Measurements from ENCODE around the gene TRIM4.
"Not testable (repeated sequence)": the region's sequence is repeated elsewhere in the genome, so short reads cannot be mapped to it uniquely, and the experiment has no call there.

The TRIM4 gene

DNA sequence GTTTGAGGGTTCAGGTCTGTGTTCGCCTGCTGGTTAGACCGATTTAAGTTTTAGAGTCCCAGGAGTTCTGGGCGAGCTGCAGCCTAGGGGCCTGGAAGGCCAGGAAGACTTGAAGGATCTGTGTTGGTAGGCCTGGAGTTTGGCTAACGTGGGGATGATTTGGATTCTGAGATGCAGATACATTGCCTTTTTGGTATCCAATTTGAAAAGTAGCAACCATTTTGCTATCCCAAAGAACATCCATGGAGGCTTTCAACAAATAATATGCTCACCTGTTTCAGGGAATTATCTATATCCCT, 433 bp upstream of the TRIM4 start:
- no peak for DNase-seq

DNA sequence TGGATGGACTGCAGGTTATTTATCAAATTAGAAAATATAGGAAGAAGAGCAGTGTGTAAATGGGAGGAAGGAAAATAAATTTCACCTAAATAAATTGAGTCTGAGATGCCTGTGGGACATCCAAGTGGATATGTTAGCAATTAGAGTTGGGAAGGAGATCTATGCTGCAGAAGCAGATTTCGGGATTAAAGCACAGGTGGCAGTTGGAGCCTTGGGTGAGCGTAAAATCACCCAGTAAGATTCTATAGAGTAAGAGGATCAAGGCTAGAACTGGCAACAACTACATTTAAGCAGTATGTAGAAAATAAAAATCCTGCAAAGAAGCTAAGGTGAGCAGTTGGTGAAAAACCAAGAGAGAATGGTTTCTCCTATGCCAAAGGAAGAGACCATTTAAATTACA, 8.4 kb downstream of the TRIM4 start:
- no peak for DNase-seq

DNA sequence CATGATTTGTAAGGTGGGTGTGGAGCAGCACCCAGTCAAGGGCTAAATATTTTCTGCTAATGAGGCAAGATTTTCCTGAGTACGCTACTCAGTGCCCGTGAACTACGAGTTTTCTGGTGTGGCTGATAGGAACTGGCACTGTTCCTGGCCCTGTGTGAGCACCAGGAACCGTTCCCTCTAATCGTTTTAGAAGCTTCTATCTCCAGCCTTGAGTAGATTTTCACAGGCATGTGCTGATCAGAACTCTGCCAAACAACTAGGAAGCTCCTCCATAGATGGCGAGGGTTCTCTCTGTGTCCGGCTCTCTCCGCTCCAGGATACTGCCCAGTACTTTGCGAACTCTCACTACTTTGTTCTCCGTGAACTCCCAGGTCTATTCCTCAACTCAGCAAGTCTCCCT, 17.7 kb downstream of the TRIM4 start:
- DNase-seq, result no peak

DNA sequence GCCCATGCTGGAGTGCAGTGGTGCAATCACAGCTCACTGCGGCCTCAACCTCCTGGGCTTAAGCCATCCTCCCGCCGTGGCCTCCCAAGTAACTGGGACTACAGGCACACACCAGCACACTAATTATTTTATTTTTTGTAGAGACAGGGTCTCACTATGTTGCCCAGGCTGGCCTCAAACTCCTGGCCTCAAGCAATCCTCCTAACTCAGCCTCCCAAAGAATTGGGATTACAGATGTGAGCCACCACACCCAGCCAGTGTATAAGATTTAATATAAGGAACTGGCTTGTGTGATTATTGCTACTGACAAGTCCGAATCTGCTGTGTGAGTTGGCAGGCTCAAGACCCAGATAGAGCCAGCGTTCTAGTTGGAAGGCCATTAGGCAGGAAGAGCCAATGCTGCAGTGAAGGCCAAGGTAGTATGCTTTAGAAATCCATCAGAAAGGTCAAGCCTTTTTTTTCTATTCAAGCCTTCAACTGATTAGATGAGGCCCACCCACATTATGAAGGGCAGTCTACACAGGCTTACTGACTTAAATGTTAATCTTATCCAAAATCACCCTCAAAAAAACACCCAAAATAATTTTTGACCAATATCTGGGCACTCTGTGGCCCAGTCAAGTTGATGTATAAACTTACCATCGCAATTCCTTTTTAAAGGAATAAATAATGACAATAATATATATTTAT, 19.4 kb downstream of the TRIM4 start:
- no peak for DNase-seq

DNA sequence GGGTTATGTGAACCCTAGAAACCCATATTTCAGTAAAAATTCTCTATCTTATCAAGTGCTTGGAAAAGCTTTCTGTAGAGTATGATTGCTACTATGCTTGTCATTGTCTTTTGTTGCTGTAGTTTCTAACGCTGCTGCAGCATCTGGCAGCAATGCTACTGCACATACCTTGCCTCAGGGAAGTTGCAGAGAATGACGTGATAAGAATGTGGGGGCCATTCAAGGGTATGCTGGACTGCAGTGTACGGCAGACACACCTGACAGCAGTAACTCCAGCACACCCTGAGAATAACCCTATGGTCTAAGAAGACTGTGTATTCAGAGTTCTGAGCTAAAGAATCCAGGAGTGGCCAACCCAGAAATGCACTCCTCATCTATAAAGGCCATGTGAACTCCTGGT, 20.5 kb downstream of the TRIM4 start:
- no peak for DNase-seq

DNA sequence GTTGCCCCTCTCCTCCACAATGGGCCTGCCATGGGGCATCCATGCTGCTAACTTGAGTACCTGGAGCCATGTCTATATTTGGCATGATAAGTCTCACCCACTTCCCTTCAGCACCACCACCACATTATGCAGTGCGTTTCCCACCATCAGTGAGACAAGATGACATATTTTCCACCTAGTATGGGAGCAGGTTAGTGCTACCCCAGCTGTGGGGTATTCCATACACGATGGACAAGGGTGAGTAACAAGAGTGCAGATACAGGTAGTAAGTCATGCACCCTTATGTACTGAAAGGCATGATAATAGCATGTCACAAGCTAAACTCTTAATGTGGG, 21.3 kb downstream of the TRIM4 start:
- no peak for DNase-seq

DNA sequence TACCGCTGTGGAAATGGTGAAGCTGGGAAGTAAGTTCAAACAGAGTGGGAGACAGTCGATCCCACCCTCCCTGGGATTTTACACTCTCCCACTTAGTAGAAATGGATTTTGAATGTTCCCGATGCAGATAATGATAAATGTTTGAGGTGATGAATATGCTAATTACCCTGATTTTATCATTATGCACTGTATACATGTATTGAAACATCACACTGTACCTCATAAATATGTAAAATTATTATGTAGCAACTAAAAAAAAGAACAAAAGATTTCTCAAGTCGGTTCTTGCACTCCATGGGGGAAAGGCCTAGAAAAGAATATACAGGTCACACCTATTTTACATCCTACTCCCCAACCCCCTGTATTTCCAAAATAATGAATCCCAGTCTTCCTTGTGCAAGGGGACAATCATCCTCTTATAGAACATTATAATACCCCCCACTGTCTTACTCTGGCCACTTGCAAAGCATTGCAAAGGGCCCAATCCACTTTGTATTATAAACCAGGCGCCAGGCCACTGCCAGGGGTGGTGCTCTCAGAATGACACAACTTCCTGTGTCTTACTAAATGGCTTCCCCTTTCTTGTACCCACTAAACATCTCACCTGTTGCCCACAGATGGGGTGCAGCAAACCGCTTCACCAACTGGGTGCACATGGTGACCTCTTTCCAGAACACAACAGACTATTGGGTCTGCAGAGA, 21.9 kb downstream of the TRIM4 start:
- peak; percentile 26 for DNase-seq

DNA sequence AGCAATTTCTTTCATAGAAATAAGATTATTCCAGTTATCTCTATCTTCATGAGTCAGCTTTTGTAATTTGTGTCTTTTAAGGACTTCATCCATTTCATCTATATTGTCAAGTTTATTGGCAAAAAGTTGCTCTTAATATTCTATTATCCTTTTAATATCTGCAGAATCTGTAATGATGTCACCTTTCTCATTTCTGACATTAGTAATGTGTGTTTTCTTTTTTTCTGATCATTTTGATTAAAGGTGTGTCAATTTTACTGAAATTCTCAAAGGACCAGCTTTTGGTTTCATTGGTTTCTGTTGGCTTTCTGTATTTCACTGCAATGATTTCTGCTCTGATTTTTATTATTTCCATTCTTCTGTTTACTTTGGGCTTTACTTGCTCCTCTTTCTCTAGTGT, 24.6 kb downstream of the TRIM4 start:
- DNase-seq, result no peak

DNA sequence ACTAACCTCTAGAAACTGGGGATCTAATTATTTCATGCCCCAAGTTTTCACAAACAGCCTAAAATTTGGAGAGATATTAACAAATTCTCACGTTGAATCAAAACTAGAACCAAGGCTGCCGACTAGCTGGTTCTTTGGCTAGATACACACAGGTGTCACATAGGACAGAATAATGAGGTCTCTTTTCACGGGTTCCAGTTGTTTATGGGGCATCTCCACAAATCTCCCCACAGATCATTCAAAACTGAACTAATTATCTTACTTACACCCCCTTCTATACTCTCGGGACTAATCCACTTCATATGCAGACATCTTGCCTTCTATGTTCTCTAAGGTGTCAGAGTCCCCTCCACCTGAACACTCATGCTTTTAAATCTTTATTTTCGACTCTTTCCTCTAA, 26.1 kb downstream of the TRIM4 start:
- DNase-seq, result no peak

DNA sequence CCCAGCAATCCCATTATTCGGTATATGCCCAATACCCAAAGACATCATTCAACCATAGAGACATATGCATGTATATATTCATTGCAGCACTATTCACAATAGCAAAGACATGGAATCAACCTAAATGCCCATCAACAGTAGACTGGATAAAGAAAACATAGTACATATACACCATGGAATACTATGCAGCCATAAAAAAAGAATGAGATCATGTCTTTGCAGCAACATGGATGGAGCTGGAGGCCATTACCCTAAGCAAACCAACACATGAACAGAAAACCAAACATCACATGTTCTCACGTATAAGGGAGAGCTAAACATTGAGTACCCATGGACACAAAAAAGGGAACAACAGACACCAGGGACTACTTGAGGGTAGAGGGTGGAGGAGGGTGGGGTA, 29.0 kb downstream of the TRIM4 start:
- not testable (repeated sequence) for DNase-seq

DNA sequence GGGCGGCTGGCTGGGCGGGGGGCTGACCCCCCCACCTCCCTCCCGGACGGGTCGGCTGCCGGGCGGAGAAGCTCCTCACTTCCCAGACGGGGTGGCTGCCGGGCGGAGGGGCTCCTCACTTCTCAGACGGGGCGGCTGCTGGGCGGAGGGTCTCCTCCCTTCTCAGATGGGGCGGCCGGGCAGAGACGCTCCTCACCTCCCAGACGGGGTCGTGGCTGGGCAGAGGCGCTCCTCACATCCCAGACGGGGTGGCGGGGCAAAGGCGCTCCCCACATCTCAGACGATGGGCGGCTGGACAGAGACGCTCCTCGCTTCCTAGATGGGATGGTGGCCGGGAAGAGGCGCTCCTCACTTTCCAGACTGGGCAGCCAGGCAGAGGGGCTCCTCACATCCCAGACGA, 31.0 kb downstream of the TRIM4 start:
- not testable (repeated sequence) for DNase-seq

DNA sequence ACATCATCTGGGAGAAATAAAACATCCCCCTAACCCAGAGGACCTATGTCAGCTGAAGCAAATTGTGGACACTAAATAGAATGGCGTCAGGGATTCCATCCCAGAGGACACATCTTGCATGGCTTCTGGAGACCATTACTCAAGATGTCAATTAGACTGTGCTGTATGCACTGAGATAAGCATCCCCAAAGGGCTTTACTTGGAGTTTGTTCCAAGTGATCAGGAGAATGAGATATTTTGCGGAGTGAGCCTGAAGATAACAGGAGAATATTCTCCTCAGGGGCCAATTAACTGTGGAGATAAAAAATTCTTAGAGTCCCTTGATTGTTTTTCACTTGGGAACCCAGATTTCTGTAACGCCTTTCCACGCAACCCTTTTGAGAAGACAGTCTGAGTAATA, 38.0 kb downstream of the TRIM4 start:
- no peak for DNase-seq

DNA sequence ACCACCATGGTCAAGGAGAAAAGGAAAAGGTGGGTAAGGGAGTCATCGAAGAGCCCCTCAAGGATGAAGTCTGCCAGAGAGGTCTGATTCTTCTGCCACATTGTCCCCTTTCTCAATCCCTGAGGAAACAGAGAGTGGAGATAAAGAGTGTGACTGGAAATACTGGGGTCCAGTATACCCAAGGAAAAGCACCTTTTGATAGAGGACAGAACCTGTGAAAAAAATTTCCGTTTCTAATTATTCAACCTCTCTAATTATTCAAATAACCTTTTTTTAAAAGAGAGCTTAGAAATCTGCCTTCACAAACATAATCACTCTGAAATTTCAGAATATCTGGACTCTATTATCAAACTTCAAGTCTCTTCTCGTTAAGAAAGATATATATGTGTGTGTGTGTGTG, 42.4 kb downstream of the TRIM4 start, which contains the start of gene OR2AE1:
OR2AE1 (minus strand) TSS at position 101 of the 400 bp plus-strand sequence; CDS start at position 101, 0 bp downstream.
- no peak for DNase-seq

DNA sequence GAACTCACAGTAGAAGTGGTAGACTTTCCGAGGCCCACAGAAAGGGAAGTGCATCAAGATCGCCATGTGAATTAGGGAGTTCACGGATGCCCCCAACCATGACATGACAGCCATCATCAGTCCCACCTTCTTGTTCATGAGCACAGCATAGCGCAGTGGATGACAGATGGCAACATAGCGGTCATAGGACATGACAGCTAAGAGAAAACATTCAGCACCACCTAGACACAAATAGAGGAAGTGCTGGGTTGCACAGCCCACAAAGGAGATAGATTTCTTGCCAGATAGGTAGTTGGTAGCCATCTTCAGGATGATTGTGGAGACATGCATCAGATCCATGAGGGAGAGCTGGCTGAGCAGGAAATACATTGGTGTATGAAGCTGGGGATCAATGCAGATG, 42.8 kb downstream of the TRIM4 start:
- no peak for DNase-seq

DNA sequence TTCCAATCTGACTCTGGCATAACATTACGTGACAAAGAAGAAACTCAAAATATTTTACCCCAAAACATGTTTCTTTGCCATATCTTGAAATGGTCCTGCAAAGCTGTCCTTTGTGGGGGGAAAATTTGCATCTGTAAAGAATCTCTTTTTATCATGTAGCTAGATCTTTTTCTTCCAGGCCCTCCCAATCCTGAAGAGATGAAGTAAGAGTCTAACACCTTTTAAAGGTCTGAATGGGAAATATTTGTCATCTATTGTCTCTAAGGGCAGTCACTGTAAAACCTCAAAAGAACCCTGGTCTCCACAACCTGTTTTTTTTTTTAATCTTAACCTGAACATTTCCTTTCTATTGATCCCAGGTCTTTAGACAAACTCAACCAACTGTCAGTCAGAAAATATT, 51.1 kb downstream of the TRIM4 start:
- DNase-seq, result no peak

DNA sequence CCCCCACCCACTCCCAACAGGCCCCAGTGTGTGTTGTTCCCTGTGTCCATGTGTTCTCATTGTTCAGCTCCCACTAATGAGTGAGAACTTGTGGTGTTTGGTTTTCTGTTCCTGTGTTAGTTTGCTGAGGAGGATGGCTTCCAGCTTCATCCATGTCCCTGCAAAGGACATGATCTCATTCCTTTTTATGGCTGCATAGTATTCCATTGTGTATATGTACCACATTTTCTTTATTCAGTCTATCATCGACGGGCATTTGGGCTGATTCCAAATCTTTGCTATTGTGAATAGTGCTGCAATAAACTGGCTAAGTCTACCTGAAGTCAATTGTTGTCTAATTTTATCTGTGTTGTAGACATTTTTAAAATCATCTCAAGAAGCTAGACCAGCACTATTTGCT, 51.9 kb downstream of the TRIM4 start:
- not testable (repeated sequence) for DNase-seq

DNA sequence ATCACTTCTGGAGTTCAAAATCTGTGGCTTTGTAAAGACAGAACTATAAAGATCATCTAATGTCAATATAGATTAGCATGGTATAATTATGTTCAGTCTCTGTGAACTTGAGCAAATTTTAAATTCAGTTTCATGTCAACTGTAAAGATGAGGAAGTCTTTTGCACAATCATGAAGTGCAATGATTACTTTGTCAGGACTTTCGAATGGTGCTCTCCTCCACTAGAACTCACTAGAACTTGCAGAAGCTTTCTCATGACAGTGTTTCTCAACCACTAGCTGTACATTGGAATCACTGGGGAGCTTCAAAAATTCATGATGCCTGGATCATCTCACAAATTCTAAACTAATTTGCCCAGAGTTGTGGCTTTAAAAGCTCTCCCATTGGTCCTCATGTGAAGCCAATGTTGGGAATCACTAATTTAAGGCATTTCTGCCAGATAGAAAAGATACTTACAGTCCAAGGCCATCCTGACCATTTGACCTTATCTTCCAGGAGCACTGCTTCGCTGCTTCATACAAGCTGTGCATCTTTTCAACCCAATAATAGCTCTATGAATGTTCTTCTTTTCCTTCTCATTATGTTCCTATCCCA, 55.4 kb downstream of the TRIM4 start:
- DNase-seq, result no peak

DNA sequence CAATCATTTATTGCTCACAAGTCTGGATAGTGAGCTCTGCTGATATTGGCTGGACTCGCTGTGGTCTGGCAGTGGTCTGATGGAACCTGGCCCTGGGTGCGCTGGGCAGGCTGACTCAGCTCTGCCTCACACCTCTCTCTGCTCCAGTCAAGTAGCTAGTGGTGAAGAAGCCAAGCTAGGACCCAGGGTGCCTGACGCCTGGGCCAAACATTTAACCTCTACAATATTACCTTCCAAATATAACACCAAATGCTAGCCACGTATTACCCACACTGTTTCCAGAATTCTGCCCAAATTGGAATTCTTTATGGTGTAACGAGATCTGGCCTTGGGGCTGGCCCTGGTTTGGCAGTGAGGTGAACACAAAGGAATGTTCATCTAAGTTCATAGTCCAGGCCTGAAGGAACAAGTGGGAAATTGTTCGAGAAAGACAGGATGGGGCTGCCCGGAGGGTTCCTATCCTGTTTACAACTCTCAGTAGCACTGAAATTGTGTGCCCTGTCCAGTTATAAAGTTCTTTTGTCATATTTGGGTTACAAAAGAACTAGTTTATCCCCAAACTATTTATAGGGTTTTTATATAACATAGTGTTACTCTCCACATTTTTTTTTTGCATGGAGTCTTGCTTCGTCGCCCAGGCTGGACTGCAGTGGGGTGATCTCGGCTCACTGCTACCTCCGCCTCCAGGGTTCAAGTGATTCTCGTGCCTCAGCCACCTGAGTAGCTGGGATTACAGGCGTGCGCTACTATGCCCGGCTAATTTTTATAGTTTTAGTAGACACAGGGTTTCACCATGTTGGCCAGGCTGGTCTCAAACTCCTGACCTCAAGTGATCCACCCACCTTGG, 58.8 kb downstream of the TRIM4 start:
- DNase-seq, result no peak

DNA sequence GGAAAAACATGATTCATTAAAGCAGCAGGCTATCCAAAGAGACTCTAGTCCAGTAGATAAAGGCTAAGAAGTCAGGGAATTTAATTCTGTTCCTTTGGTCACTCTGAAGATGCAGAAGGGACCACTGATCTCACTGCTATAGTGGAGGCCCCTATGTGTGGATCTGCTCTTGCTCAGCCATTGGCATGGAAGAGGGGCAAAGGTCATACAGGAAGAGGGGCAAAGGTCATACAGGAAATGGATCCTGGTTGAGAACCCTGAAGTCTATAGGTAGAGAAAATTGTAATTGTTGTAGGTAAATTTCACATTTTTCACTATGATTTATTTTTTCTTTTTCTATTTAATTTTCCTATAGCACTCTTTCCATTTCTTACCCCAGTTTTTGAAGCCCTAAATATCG, 64.1 kb downstream of the TRIM4 start:
- DNase-seq, result no peak

DNA sequence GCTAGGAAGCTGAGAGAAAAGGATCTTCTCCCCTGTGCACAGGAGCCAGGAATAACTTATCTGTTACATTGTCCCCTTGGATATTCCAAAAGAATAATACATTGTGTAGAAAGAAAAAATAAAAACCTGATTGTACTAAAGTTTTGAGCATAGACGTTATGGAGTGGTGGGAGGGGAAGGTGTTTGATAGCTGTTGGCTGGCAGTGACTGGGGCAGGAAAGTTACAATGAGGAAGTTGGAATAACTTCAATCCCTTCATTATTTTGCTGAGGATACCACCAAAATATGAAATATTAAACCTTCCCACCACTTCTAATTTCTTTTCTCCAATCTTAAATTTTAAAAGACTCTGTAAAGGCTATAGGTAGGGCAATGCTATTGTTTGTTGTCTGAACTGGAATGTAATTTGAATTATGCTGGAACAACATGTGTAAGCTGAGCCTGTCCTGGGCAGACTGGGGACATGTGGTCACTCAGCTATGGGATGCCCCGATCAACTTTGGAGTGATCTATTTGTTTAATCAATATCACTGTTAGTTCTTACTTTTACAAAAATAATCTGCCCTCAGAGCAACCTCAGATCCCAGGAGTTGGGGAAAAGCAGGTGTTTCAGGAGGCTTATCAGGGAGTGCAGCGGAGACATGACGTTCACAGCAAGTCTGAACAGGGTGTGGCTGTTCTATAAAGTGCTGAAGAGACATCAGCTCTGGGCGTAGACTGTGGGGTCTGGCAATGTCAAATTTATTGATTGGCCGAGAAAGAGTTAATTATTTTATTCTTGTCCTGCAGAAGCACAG, 70.7 kb downstream of the TRIM4 start:
- DNase-seq, result no peak

DNA sequence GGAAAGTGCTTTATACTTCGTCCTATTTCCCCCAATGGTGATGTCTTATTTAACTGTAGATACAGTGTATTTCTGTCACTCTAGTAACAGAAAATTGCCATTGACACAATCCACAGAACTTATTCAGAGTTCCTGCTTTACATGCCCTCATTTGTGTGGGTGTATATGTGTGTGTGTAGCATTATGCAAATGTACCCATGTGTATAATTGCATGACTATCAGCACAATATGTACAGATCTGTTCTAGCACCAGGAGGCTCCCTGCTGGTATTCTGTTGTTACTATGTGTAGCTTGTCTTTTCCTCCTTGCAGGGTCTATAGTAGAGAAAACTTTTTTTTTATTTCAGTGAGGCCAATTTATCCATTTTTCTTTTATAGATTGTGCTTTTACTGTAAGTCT, 75.0 kb downstream of the TRIM4 start:
- DNase-seq, result no peak

DNA sequence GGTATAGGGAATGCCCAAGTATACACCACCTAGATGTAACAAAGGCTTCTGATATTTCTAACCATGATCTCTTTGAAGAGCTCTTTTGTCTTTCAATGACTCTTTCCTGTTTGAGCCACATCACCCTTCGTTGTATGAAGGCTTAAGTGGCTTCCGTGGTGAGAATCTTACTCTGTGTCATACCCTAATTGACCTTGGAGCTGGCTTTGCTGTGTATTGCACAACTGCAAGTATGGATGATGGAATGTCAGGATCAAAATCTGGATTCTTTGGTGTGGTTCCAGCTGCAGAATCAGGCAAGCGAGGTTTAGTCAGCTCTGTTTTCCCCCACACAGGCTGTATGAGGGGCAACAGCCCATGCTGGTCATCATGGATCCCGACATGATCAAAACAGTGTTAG, 75.5 kb downstream of the TRIM4 start:
- no peak for DNase-seq

DNA sequence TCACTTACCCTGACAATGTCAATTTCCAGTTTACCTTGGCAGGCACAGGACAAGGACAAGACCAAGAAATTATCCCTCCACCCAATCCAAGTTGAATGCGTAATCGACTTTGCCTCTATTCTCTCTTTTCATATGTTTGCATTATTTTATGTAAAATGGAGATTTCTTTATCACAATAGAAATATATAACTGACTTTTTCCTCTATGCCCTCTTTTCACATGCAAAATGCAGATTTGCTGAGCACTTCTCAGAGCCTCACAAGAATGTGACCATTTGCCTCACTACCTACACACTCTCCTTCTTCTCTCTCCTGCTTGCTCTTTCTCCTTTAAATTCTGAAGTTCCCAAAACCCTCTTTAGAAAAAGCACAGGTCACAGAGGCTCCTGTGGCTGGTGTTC, 76.4 kb downstream of the TRIM4 start:
- no peak for DNase-seq
